ENCODE data around the gene PTPRE. TPM values are rescaled to one million over a fixed set of nuclear protein-coding genes. Genes with fewer than 3 reads are reported as not detected.

Gene PTPRE
- total RNA-seq, 1 experiment from 2014 or later, result 0.70 TPM

DNA sequence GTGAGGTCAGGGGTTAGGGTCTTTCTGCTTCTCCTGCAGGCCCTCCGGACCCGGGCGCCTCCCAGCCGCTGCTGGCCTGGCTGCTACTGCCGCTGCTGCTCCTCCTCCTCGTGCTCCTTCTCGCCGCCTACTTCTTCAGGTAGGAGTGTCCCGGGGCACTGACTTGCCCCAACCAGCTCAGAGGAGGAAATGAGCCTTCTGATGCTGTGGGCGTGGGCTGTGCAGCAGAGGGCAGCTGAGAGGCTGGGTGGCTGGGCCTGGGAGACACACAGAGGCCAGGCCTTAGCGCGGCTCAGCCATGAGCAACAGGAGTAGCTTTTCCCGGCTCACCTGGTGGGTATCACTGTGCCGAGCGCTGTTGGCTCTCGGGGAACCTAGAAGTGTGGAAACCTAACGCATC is 140.4 kb downstream of the PTPRE start:
- no peak overlapping the region for H3K9ac ChIP-seq (ENCODE audit: extremely low read depth, insufficient read length, low read length)
- H4K20me1 ChIP-seq (ENCODE audit: control insufficient read depth, insufficient read depth, insufficient read length), result peaks cover 4% of the 10 kb centered on the region

More for the DNA sequence above, 140.4 kb downstream of the PTPRE start:
- Histone ChIP-seq H3K27me3 (ENCODE audit: insufficient read depth, low read length) (0 out of 2 replicates have a peak, but pooled peaks cover under 1% of the 10 kb centered on the region), H4K8ac (replicated peaks; ENCODE audit: insufficient read length, low read depth, low read length) (no peak overlapping the region), H2BK12ac (ENCODE audit: insufficient read length, low read depth, low read length) (no peak overlapping the region), H3K14ac (ENCODE audit: insufficient read depth, low read length) (no peak overlapping the region; the same call in 1 of the 2 replicates), H3K9me3 (ENCODE audit: control insufficient read depth, low read depth, low read length) (no peaks in the 10 kb centered on the region), H3K4me2 (ENCODE audit: insufficient read depth, insufficient read length, low read length) (no peak overlapping the region), H2BK15ac (ENCODE audit: low read depth, low read length) (no peak overlapping the region), H3K4me1 (ENCODE audit: insufficient read depth, low read length) (no peaks in the 10 kb centered on the region), H3K4ac (ENCODE audit: low read depth, low read length) (no peak overlapping the region), H4K91ac (ENCODE audit: insufficient read length, low read depth, low read length) (no peak overlapping the region), H2AK5ac (ENCODE audit: insufficient read length, low read length) (no peak overlapping the region), H3K18ac (ENCODE audit: insufficient read length, low read depth, low read length) (no peak overlapping the region), H4K5ac (ENCODE audit: insufficient read length, low read depth, low read length) (no peak overlapping the region), H3K56ac (ENCODE audit: insufficient read length, low read depth, low read length) (no peak overlapping the region), H3K27ac (ENCODE audit: insufficient read length, low read depth, low read length) (no peak overlapping the region), H2BK5ac (ENCODE audit: insufficient read length, low read length) (no peak overlapping the region), H3K79me1 (ENCODE audit: insufficient read depth, low read depth, low read length, poor library complexity, severe bottlenecking) (no peaks in the 10 kb centered on the region), H2BK120ac (ENCODE audit: low read depth, low read length, poor library complexity, severe bottlenecking) (no peak overlapping the region), H3K23ac (ENCODE audit: insufficient read length, low read depth, low read length) (no peak overlapping the region), H2BK20ac (ENCODE audit: low read depth, low read length, poor library complexity, severe bottlenecking) (no peak overlapping the region), H3T11ph (ENCODE audit: low read length) (no peak overlapping the region), H3K23me2 (ENCODE audit: insufficient read length, low read depth, low read length, poor library complexity, severe bottlenecking) (peaks cover 4% of the 10 kb centered on the region), H2AFZ (ENCODE audit: low read length) (no peak overlapping the region), H3K79me2 (ENCODE audit: insufficient read depth, low read length) (no peaks in the 10 kb centered on the region)
- Mint-ChIP-seq H3K27me3 (ENCODE audit: low read depth) (peaks cover 34% of the 10 kb centered on the region), H3K36me3 (ENCODE audit: insufficient read depth in 1 of 3, low read depth in 3 of 3) (no peaks in the 10 kb centered on the region), H3K9me3 (no peaks in the 10 kb centered on the region), H3K4me3 (no peak overlapping the region), H3K27ac (no peak overlapping the region), H3K4me1 (peaks cover 11 to 24% of the 10 kb centered on the region in 2 experiments)
- WGBS (ENCODE audit: extremely low coverage, insufficient read length, low lambda C conversion rate), result no CpG with 5 or more reads among the region's 17 CpGs
- no peak; the same call in 2 of the 3 replicates for TF ChIP-seq CTCF (conservative IDR thresholded peaks at IDR 0.05)
- DNase-seq, result peak; percentile 95

Measured in H9 (cell line).